WTC11 (cell line): ENCODE measurements around the gene QKI.
"Not testable (repeated sequence)": the region's sequence is repeated elsewhere in the genome, so short reads cannot be mapped to it uniquely, and the experiment has no call there.

ENCODE experiments used
- TF ChIP-seq, protein P1 (sequence below): sonication (generic); formaldehyde crosslinking; IDR thresholded peaks from 2 replicates; pipeline ENCODE4 v1.8.0; 2023; ENCODE audit warnings: missing genetic modification reagents
- TF ChIP-seq, protein P2 (sequence below): fragments of 200-600 bp; IDR thresholded peaks from 2 replicates; pipeline ENCODE4 v1.8.0; 2022; ENCODE audit warnings: antibody characterized with exemption

DNA sequence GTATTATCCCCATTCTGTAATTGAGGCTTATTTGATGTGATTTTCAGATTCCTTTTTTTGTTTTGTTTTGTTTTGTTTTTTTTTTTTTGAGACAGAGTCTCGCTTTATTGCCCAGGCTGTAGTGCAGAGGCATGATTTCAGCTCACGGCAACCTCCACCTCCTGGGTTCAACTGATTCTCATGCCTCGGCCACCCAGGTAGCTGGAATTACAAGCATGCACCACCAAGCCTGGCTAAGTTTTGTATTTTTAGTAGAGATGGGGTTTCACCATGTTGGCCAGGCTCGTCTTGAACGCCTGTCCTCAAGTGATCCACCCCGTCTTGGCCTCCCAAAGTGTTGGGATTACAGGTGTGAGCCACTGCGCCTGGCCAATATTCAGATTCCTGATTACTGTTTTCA is 62.4 kb downstream of the QKI start:
- TF ChIP-seq, protein P1, sequence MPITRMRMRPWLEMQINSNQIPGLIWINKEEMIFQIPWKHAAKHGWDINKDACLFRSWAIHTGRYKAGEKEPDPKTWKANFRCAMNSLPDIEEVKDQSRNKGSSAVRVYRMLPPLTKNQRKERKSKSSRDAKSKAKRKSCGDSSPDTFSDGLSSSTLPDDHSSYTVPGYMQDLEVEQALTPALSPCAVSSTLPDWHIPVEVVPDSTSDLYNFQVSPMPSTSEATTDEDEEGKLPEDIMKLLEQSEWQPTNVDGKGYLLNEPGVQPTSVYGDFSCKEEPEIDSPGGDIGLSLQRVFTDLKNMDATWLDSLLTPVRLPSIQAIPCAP (CRISPR knock-in tag), result not testable (repeated sequence)
- TF ChIP-seq, protein P2, sequence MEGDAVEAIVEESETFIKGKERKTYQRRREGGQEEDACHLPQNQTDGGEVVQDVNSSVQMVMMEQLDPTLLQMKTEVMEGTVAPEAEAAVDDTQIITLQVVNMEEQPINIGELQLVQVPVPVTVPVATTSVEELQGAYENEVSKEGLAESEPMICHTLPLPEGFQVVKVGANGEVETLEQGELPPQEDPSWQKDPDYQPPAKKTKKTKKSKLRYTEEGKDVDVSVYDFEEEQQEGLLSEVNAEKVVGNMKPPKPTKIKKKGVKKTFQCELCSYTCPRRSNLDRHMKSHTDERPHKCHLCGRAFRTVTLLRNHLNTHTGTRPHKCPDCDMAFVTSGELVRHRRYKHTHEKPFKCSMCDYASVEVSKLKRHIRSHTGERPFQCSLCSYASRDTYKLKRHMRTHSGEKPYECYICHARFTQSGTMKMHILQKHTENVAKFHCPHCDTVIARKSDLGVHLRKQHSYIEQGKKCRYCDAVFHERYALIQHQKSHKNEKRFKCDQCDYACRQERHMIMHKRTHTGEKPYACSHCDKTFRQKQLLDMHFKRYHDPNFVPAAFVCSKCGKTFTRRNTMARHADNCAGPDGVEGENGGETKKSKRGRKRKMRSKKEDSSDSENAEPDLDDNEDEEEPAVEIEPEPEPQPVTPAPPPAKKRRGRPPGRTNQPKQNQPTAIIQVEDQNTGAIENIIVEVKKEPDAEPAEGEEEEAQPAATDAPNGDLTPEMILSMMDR, result not testable (repeated sequence)
